Measurements from ENCODE around the gene IFNAR1.

DNA sequence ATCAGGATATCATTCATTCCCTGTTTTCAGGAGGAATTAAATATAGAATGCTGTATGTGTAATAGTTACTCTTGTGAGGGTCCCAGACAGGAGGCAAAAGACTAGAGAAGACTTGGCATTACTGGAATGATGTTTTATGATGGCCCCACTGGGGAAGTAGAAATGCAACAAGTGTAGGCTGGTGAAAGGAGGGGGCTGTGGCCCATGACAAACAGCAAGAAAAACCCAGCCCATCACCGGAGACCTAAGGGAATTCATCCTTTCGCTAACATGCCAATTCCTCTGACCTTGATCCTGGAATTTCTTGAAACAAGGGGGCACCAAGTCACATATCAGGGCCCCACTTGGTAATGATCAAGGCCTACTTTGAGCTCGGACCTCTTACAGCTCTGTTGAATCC, 72.9 kb downstream of the IFNAR1 start:
- TF ChIP-seq, protein P1, sequence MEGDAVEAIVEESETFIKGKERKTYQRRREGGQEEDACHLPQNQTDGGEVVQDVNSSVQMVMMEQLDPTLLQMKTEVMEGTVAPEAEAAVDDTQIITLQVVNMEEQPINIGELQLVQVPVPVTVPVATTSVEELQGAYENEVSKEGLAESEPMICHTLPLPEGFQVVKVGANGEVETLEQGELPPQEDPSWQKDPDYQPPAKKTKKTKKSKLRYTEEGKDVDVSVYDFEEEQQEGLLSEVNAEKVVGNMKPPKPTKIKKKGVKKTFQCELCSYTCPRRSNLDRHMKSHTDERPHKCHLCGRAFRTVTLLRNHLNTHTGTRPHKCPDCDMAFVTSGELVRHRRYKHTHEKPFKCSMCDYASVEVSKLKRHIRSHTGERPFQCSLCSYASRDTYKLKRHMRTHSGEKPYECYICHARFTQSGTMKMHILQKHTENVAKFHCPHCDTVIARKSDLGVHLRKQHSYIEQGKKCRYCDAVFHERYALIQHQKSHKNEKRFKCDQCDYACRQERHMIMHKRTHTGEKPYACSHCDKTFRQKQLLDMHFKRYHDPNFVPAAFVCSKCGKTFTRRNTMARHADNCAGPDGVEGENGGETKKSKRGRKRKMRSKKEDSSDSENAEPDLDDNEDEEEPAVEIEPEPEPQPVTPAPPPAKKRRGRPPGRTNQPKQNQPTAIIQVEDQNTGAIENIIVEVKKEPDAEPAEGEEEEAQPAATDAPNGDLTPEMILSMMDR (IDR thresholded peaks at IDR 0.05), result no peak
- no peak for TF ChIP-seq POLR2A (IDR thresholded peaks at IDR 0.05)
